ENCODE measurements around the gene RFFL.

The RFFL gene

GRCh38 chr17:35080536-35080935 lies 17.0 kb upstream of the RFFL start:
- no peak for DNase-seq

GRCh38 chr17:35079547-35080423 lies 16.3 kb upstream of the RFFL start:
- no peak for DNase-seq

- no peak for DNase-seq
Observed at GRCh38 chr17:35076874-35077273, 13.4 kb upstream of the RFFL start.

- no peak for DNase-seq
Observed at GRCh38 chr17:35074711-35075707, 11.5 kb upstream of the RFFL start.

- DNase-seq: no peak
Observed at GRCh38 chr17:35073991-35074627, 10.6 kb upstream of the RFFL start.

- DNase-seq: no peak
Observed at GRCh38 chr17:35073183-35073790, 9.8 kb upstream of the RFFL start.

GRCh38 chr17:35069311-35069710 lies 5.8 kb upstream of the RFFL start:
- no peak for DNase-seq

GRCh38 chr17:35068249-35068648 lies 4.7 kb upstream of the RFFL start:
- no peak for DNase-seq

- DNase-seq: no peak
Observed at GRCh38 chr17:35065880-35066279, 2.4 kb upstream of the RFFL start.

- no peak for DNase-seq
Observed at GRCh38 chr17:35064516-35065215, 1.2 kb upstream of the RFFL start.

GRCh38 chr17:35062308-35062707 lies 1.2 kb downstream of the RFFL start:
- no peak for DNase-seq

GRCh38 chr17:35057332-35057915 lies 6.1 kb downstream of the RFFL start:
- DNase-seq: no peak

GRCh38 chr17:35056013-35056412 lies 7.5 kb downstream of the RFFL start:
- no peak for DNase-seq

- no peak for DNase-seq
Observed at GRCh38 chr17:35053204-35053603, 10.3 kb downstream of the RFFL start.

GRCh38 chr17:35052780-35053179 lies 10.7 kb downstream of the RFFL start:
- DNase-seq: no peak

GRCh38 chr17:35052241-35052610 lies 11.3 kb downstream of the RFFL start:
- no peak for DNase-seq

- DNase-seq: no peak
Observed at GRCh38 chr17:35051579-35052240, 11.8 kb downstream of the RFFL start.

GRCh38 chr17:35051183-35051578 lies 12.3 kb downstream of the RFFL start:
- no peak for DNase-seq

GRCh38 chr17:35050170-35050569 lies 13.3 kb downstream of the RFFL start:
- DNase-seq: no peak

GRCh38 chr17:35048685-35049379 lies 14.7 kb downstream of the RFFL start:
- DNase-seq: no peak
